ENCODE measurements around the gene GABRB3.

GABRB3 gene

GRCh38 chr15:26564361-26564760 lies 208.5 kb downstream of the GABRB3 start:
- TF ChIP-seq CTCF (IDR thresholded peaks at IDR 0.05; ENCODE audit: low read depth, low read length) = no peak
- H3K4me3 ChIP-seq (ENCODE audit: low read depth, low read length) = no peak overlapping the region

GRCh38 chr15:26562336-26562735 lies 210.5 kb downstream of the GABRB3 start:
- no peak for TF ChIP-seq CTCF (IDR thresholded peaks at IDR 0.05; ENCODE audit: low read depth, low read length)

GRCh38 chr15:26561896-26562295 lies 211.0 kb downstream of the GABRB3 start:
- no peak overlapping the region for H3K4me3 ChIP-seq (ENCODE audit: low read depth, low read length)
- no peak for TF ChIP-seq CTCF (IDR thresholded peaks at IDR 0.05; ENCODE audit: low read depth, low read length)

More at GRCh38 chr15:26562336-26562735, 210.5 kb downstream of the GABRB3 start:
- H3K4me3 ChIP-seq (ENCODE audit: low read depth, low read length) = no peak overlapping the region

- no peak overlapping the region for H3K4me3 ChIP-seq (ENCODE audit: low read depth, low read length)
- no peak for TF ChIP-seq CTCF (IDR thresholded peaks at IDR 0.05; ENCODE audit: low read depth, low read length)
Measured at GRCh38 chr15:26561130-26561529, 211.7 kb downstream of the GABRB3 start.

- no peak for TF ChIP-seq CTCF (IDR thresholded peaks at IDR 0.05; ENCODE audit: low read depth, low read length)
Measured at GRCh38 chr15:26555898-26556297, 217.0 kb downstream of the GABRB3 start.

GRCh38 chr15:26551473-26551872 lies 221.4 kb downstream of the GABRB3 start:
- TF ChIP-seq CTCF (IDR thresholded peaks at IDR 0.05; ENCODE audit: low read depth, low read length) = no peak
- H3K4me3 ChIP-seq (ENCODE audit: low read depth, low read length) = no peak overlapping the region

More at GRCh38 chr15:26555898-26556297, 217.0 kb downstream of the GABRB3 start:
- no peak overlapping the region for H3K4me3 ChIP-seq (ENCODE audit: low read depth, low read length)

- H3K4me3 ChIP-seq (ENCODE audit: low read depth, low read length) = no peak overlapping the region
- no peak for TF ChIP-seq CTCF (IDR thresholded peaks at IDR 0.05; ENCODE audit: low read depth, low read length)
Measured at GRCh38 chr15:26550880-26551279, 222.0 kb downstream of the GABRB3 start.

Measured in WI38 (cell line).